DOHH2 (cell line): ENCODE data around the gene PTPRCAP.

Experiments used
- CTCF ChIP-seq: fragments of 200-600 bp; sonication (generic); IDR thresholded peaks from one replicate; pipeline ENCODE4 v1.5.1; 2014; ENCODE audit warnings: antibody characterized with exemption, mild to moderate bottlenecking, low read depth, low read length; ENCODE audit not compliant: poor library complexity, severe bottlenecking
- EZH2phosphoT487 ChIP-seq: fragments of 200-600 bp; sonication (generic); IDR thresholded peaks from 2 replicates; pipeline ENCODE4 v1.6.1; 2017; ENCODE audit warnings: borderline replicate concordance, mild to moderate bottlenecking, antibody characterized with exemption, low read length, moderate library complexity, mixed read lengths

GRCh38 chr11:67435031-67435726, 2.3 kb downstream of the PTPRCAP start:
- no peak for TF ChIP-seq CTCF
- no peak for TF ChIP-seq EZH2phosphoT487
